Measurements from ENCODE around the gene KPNA3.
"Not testable (repeated sequence)": the region's sequence is repeated elsewhere in the genome, so short reads cannot be mapped to it uniquely, and the experiment has no call there.

Gene KPNA3

DNA sequence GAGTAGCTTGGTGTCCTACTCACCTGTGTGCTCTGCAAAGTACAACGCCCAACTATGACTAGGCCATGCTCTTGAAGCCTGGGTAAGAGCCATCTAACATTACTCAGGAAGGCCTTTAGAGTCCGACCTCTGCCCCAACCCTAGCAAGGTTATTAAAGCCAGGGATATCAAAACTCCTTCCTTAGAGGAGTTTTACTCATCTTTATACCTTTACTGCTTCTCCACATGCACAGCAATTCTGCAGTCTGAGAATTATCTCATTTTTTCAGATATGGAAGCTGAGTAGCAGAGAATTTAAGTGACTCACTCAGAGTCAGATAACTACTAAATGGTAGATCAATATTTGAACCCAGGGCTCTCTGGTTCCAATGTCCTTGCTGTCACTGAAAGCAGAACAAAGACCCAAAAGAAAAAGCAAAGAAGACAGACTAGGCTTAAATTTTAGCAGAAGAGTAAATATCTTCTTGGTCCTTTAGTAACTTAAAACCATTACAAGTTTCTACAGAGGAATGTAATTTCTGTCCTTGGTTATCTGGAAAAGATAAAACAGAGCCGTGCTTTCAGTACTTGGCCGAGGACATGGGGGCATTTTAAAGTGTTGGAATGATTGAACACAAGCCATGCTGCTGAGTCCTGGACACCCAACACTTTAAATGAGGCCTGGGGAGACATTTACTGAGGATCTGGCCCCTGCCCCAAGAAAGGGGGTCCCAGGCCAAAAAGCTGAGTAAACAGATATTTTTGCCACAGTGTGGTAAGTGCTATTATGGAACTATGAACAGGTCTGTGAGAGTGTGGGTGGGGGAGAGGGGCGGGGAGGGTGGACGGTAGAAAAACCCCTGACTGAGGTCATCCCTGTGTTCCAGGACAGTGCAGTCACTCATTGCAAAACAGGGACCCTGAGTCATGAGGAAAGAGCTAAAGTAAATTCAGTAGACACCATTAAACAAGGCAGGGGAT, 18.4 kb upstream of the KPNA3 start:
- in situ Hi-C loops (cut with MboI; ENCODE audit: low sequenced_read_pairs) = no loop called here

GRCh38 chr13:49807681-49808080, 15.2 kb upstream of the KPNA3 start:
- in situ Hi-C loops (cut with MboI; ENCODE audit: low sequenced_read_pairs) = no loop called here

GRCh38 chr13:49806126-49806536, 13.6 kb upstream of the KPNA3 start:
- in situ Hi-C loops (cut with MboI; ENCODE audit: low sequenced_read_pairs) = no loop called here

DNA sequence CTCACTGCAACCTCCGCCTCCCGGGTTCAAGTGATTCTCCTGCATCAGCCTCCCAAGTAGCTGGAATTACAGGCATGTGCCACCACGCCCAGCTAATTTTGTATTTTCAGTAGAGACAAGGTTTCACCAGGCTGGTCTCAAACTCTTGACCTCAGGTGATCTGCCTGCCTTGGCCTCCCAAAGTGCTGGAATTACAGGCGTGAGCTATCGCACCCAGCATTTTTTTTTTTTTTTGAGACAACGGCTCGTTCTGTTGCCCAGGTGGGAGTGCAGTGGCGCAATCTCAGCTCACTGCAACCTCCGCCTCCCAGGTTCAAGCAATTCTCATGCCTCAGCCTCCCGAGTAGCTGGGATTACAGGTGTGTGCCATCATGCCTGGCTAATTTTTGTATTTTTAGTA, 10.6 kb upstream of the KPNA3 start:
- in situ Hi-C loops (cut with MboI; ENCODE audit: low sequenced_read_pairs) = not testable (repeated sequence)

DNA sequence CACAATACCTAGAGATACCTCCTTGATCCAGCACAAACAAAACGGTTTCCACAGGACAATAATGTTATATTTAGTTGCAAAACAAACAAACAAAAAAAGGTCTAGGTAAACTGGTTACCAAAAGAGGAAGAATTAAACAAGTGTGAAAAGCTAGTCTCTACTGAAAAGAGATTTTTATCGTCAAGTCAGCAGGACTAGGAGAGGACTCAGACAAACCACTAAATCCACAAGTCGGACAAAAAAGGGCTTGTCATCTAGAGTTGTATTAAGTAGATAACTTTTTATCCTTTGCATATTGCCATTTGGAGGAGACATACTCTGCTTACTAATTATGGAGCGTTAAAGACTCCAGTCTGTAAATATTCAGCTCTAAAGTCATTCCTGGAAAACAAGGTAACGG, 9.9 kb upstream of the KPNA3 start:
- in situ Hi-C loops (cut with MboI; ENCODE audit: low sequenced_read_pairs) = no loop called here

DNA sequence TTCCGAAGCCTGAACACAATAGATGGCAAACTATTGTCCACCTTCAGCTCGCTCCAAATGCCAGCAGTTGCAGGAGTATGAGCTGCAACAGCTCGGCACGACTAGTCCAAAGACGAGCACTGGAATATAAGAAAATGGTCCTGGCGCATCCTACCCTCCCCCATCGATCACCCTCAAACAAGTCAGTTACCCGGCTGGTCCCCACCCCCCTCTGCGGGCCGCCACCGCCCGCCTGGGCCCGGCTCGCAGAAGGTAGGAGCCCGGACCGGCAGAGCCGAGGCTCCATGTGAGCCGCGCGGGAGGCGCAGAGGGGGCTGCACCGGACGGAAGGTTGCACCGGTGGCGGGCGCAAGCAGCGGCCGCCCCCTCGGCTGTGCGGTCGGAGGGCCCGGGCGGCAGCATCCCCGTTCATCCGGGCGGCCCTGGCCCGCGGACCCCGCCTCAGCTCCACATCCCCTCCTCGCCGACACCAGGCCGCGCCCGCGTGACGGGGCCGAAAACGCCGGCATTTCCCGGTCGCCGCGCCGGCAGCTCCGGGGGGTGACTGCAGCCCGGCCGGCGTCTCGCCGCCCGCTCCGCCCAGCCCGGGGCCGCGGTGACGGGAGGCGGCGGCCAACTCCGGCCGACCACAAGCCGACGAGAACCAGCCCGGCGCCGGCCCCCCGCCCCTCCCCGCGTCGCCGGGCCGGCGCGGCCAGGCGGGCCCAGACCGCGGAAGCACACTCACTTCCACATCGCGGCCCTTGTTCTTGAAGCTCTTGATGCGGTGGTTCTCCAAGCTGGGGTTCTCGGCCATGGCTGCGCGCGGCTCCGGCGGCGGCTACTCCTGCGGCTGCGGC, 552 bp downstream of the KPNA3 start:
- in situ Hi-C loops (cut with MboI; ENCODE audit: low sequenced_read_pairs) = no loop called here

GRCh38 chr13:49791315-49791710, 1.2 kb downstream of the KPNA3 start:
- in situ Hi-C loops (cut with MboI; ENCODE audit: low sequenced_read_pairs) = no loop called here

DNA sequence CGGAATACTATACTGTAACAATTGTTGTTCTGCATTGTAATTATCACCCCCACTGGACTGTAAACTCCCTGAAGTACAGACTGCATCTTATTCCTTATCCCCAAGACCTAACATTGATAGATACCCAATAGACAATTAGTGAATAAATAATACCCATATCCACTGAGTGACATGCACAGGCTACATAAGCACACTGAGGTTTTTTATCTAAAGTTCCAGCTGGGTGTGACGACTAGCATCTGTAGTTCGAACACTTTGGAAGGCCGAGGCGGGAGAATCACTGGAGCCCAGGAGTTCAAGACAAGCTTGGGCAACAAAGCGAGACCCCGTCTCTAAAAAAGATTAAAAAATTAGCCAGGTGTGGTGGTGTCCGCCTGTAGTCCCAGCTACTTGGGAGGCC, 2.5 kb downstream of the KPNA3 start:
- in situ Hi-C loops (cut with MboI; ENCODE audit: low sequenced_read_pairs) = no loop called here

DNA sequence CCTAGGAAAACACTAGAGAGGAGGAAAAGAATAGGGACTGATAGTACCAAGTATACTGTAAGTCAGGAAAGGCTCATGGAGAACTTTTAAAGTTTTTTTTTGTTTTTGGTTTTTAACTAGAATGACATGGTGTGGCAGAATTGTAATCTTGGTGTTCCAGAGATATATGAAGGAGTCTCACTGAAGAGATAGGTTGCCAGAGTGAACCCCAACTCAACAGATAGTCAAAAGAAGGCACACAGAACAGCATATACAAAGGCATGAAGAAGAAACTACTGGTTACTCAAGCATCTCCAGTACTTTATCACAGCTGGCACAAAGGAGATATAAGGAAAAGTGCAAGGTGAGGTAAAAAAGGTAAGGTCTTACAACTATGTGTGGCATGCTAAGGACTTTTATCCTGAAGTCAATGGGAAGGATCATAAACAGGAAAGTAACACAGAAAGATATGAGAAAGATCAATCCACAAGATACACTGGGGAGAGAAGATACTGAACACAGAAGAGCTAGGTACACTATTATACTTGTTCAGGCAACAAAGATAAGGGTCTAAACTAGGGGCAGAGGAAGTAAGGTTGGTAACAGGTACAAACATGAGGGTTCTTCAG, 6.0 kb downstream of the KPNA3 start:
- in situ Hi-C loops (cut with MboI; ENCODE audit: low sequenced_read_pairs) = no loop called here

GRCh38 chr13:49784886-49785570, 7.5 kb downstream of the KPNA3 start:
- in situ Hi-C loops (cut with MboI; ENCODE audit: low sequenced_read_pairs) = no loop called here

DNA sequence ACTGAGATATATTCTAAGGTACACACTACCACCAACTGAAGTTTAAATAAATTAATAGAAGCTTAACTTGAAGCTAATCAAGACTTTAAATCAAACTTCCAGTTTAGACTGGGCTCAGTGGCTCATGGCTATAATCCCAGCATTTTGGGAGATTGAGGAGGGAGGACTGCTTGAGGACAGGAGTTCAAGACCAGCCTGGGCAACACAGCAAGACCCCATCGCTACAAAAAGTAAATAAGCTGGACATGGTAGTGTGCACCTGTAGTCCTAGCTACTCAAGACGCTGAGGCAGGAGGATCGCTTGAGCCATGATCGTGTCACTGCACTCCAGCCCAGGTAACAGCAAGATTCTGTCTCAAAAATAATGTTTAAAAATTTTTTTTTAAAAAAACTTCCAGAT, 8.6 kb downstream of the KPNA3 start:
- in situ Hi-C loops (cut with MboI; ENCODE audit: low sequenced_read_pairs) = no loop called here

DNA sequence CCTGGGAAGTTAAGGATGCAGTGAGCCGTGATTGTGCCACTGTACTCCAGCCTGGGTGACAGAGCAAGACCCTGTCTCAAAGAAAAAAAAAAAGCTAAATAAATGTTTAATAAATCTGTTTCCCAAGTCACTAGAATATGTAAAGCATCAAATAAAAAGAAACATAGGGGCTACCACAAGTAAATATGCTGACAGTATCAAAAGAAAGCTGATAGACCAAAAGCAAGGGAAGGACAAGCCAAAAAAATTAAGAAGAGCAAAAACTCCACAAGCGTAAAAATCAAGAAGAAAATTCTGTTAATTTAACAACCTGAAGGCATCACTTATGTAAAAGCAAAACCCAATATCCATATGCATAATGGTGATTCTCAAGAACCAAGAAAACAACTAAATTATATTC, 9.7 kb downstream of the KPNA3 start:
- in situ Hi-C loops (cut with MboI; ENCODE audit: low sequenced_read_pairs) = no loop called here

GRCh38 chr13:49781806-49782205, 10.7 kb downstream of the KPNA3 start:
- in situ Hi-C loops (cut with MboI; ENCODE audit: low sequenced_read_pairs) = no loop called here

GRCh38 chr13:49779721-49780120, 12.8 kb downstream of the KPNA3 start:
- in situ Hi-C loops (cut with MboI; ENCODE audit: low sequenced_read_pairs) = no loop called here

GRCh38 chr13:49777746-49778614, 14.5 kb downstream of the KPNA3 start:
- in situ Hi-C loops (cut with MboI; ENCODE audit: low sequenced_read_pairs) = no loop called here

DNA sequence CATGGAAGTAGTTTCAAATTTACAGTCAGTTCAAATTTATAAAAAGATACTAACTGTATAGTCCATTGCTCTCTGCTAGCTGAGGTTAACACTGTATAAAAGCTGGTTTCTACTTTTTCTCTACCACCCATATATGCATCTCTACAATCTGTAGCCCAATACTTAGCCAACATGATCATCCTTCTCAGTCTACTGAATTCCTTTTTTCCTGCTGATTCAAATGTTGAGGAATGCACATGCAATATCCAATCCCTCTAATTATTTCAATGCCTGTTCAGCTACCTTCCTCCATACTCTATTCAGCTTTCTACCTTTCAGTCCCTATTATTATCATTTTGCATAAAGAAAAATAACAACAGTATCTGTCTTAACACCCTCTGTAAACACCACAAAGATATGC, 15.6 kb downstream of the KPNA3 start:
- in situ Hi-C loops (cut with MboI; ENCODE audit: low sequenced_read_pairs) = no loop called here

DNA sequence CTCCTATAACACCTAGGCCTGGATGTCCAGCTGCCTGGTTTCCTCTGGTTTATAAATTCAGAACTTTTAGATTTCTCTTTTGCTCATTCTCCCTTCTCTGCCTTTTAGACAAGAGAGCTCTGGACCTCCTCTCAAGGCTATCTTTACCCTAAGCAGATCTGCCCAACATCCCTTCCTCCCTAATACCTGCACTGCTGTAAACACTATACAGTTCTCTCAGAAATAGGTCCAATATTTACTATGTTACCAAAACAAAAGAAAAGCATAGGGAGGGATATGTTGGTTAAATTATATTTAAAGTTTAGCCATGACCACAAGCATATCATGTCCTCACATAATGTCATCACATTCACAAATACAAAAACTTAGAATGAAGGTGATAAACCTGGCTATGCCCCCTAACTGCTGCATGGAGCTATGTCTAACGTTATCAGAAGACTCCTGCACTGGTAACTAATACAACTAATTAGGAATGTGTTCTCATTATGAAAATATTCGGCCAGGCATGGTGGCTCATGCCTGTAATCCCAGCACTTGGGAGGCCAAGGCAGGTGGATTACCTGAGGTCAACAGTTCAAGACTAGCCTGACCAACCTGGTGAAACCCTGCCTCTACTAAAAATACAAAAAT, 18.0 kb downstream of the KPNA3 start:
- in situ Hi-C loops (cut with MboI; ENCODE audit: low sequenced_read_pairs) = no loop called here

GRCh38 chr13:49772828-49773227, 19.7 kb downstream of the KPNA3 start:
- in situ Hi-C loops (cut with MboI; ENCODE audit: low sequenced_read_pairs) = no loop called here

DNA sequence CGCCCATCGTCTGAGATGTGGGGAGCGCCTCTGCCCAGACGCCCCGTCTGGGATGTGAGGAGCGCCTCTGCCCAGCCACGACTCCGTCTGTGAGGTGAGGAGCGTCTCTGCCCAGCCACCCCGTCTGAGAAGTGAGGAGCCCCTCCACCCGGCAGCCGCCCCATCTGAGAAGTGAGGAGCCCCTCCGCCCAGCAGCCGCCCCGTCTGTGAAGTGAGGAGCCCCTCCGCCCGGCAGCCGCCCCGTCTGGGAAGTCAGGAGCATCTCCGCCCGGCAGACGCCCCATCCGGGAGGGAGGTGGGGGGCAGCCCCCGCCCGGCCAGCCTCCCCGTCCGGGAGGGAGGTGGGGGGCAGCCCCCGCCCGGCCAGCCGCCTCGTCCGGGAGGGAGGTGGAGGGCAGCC, 30.7 kb downstream of the KPNA3 start:
- in situ Hi-C loops (cut with MboI; ENCODE audit: low sequenced_read_pairs) = not testable (repeated sequence)
